Esophagus squamous epithelium (tissue), 4 donors: ENCODE results near the gene NUP210.

Experiments used
- POLR2A ChIP-seq, 4 donors: fragments of 450-650 bp; IDR thresholded peaks; one replicate each; pipeline ENCODE4 v1.6.1; 2017; ENCODE audit warnings: antibody characterized with exemption in 4 of 4, mild to moderate bottlenecking in 4 of 4, moderate library complexity in 3 of 4
- TF ChIP-seq, protein P1 (sequence below), 6 experiments: fragments of 450-650 bp in 4 of 6; fragments of 200-600 bp in 2 of 6; sonication (generic) in 2 of 6; IDR thresholded peaks; one replicate each; pipeline ENCODE4 v1.5.1; 2016 to 2019; ENCODE audit warnings: antibody characterized with exemption in 6 of 6, mild to moderate bottlenecking in 4 of 6, moderate library complexity in 4 of 6

GRCh38 chr3:13462125-13462629, 42.1 kb upstream of the NUP210 start:
- TF ChIP-seq, protein P1, sequence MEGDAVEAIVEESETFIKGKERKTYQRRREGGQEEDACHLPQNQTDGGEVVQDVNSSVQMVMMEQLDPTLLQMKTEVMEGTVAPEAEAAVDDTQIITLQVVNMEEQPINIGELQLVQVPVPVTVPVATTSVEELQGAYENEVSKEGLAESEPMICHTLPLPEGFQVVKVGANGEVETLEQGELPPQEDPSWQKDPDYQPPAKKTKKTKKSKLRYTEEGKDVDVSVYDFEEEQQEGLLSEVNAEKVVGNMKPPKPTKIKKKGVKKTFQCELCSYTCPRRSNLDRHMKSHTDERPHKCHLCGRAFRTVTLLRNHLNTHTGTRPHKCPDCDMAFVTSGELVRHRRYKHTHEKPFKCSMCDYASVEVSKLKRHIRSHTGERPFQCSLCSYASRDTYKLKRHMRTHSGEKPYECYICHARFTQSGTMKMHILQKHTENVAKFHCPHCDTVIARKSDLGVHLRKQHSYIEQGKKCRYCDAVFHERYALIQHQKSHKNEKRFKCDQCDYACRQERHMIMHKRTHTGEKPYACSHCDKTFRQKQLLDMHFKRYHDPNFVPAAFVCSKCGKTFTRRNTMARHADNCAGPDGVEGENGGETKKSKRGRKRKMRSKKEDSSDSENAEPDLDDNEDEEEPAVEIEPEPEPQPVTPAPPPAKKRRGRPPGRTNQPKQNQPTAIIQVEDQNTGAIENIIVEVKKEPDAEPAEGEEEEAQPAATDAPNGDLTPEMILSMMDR (IDR thresholded peaks at IDR 0.05) = no peak
- TF ChIP-seq POLR2A (IDR thresholded peaks at IDR 0.05) = no peak
